IMR-90 (cell line): Measurements from ENCODE around the gene NOP14. TPM values are rescaled to one million over a fixed set of nuclear protein-coding genes. Genes with fewer than 3 reads are reported as not detected.

ENCODE experiments used
- ATAC-seq: fragments of 200-7000 bp; cut with Tn5 transposase; 2 replicates; pipeline ENCODE4 v1.9.1; 2020; ENCODE audit warnings: low read depth, mild to moderate bottlenecking, moderate library complexity
- BruUV-seq: library from RNA; stranded (reverse); fragments of 400-500 nt; replicated peaks from 2 replicates; lab custom pipeline; 2021; lab: Mats Ljungman, UMichigan
- CTCF ChIA-PET: fragments of 300-600 bp; formaldehyde crosslinking; extraction: SDS; loops from one replicate; lab custom pipeline; 2021; ENCODE audit warnings: antibody characterized with exemption; lab: Yijun Ruan, JAX
- POLR2A ChIA-PET: fragments of 300-600 bp; sonication (Branson Sonifier 250); formaldehyde crosslinking; loops from one replicate; lab custom pipeline; 2022; ENCODE audit warnings: antibody characterized with exemption; ENCODE audit not compliant: unreplicated experiment; lab: Charles Lee
- DNase-seq: peaks from one replicate; pipeline ENCODE4 v3.0.0; 2013
- H2AFZ ChIP-seq: replicated peaks from 2 replicates; pipeline ENCODE3; 2013; ENCODE audit warnings: low read length, mild to moderate bottlenecking; ENCODE audit not compliant: poor library complexity
- H2AK5ac ChIP-seq: 2 replicates; pipeline ENCODE4 v1.6.1; 2013; ENCODE audit warnings: low read depth, low read length, inconsistent platforms
- H2AK9ac ChIP-seq: replicated peaks from 2 replicates; pipeline ENCODE3; 2013; ENCODE audit warnings: mild to moderate bottlenecking, low read depth, low read length, moderate library complexity; ENCODE audit not compliant: poor library complexity
- H2BK120ac ChIP-seq: 2 replicates; pipeline ENCODE4 v1.6.1; 2013; ENCODE audit warnings: low read depth, low read length, inconsistent platforms
- H2BK15ac ChIP-seq: 3 replicates; pipeline ENCODE4 v1.6.1; 2013; ENCODE audit warnings: low read depth, low read length, inconsistent platforms
- H2BK20ac ChIP-seq: 2 replicates; pipeline ENCODE4 v1.6.1; 2013; ENCODE audit warnings: low read depth, mild to moderate bottlenecking, inconsistent platforms, low read length, moderate library complexity
- H2BK5ac ChIP-seq: 2 replicates; pipeline ENCODE4 v1.6.1; 2013; ENCODE audit warnings: mild to moderate bottlenecking, low read depth, low read length, inconsistent platforms; ENCODE audit not compliant: poor library complexity, severe bottlenecking
- H3K14ac ChIP-seq: replicated peaks from 2 replicates; pipeline ENCODE4 v1.6.1; 2013; ENCODE audit warnings: low read depth, low read length, inconsistent platforms
- H3K18ac ChIP-seq: 2 replicates; pipeline ENCODE4 v1.6.1; 2013; ENCODE audit warnings: low read depth, low read length, control low read depth
- H3K23ac ChIP-seq: 2 replicates; pipeline ENCODE4 v1.6.1; 2013; ENCODE audit warnings: low read depth, low read length, inconsistent platforms
- H3K27ac ChIP-seq: 2 replicates; pipeline ENCODE4 v1.5.1; 2013; ENCODE audit warnings: mild to moderate bottlenecking, control low read depth, low read length; ENCODE audit not compliant: insufficient read depth
- H3K27me3 ChIP-seq: 2 replicates; pipeline ENCODE4 v1.6.1; 2013; ENCODE audit warnings: low read length; ENCODE audit not compliant: control insufficient read depth, insufficient read depth
- H3K36me3 ChIP-seq: 2 replicates; pipeline ENCODE4 v1.6.1; 2013; ENCODE audit warnings: low read length, mixed read lengths; ENCODE audit not compliant: control insufficient read depth, insufficient read depth
- H3K4ac ChIP-seq: 2 replicates; pipeline ENCODE4 v1.6.1; 2013; ENCODE audit warnings: low read depth, low read length, inconsistent platforms
- H3K4me1 ChIP-seq: 2 replicates; pipeline ENCODE4 v1.6.1; 2013; ENCODE audit warnings: low read length, mixed read lengths; ENCODE audit not compliant: control insufficient read depth, insufficient read depth
- H3K4me2 ChIP-seq: 2 replicates; pipeline ENCODE4 v1.6.1; 2013; ENCODE audit warnings: low read depth, mild to moderate bottlenecking, control low read depth, low read length, moderate library complexity
- H3K4me3 ChIP-seq: 2 replicates; pipeline ENCODE4 v1.5.1; 2013; ENCODE audit warnings: low read depth, mild to moderate bottlenecking, control low read depth, low read length, moderate library complexity; ENCODE audit not compliant: insufficient read depth
- H3K56ac ChIP-seq: 2 replicates; pipeline ENCODE4 v1.6.1; 2013; ENCODE audit warnings: low read length, inconsistent platforms; ENCODE audit not compliant: insufficient read depth; ENCODE audit errors: extremely low read depth
- H3K79me1 ChIP-seq, 2 experiments: 2 replicates each; pipeline ENCODE4 v1.6.1; 2013; ENCODE audit warnings: low read length in 2 of 2, inconsistent platforms in 1 of 2, low read depth in 1 of 2
- H3K9ac ChIP-seq: 2 replicates; pipeline ENCODE4 v1.6.1; 2013; ENCODE audit warnings: low read depth, low read length, control low read depth
- H3K9me1 ChIP-seq: 2 replicates; pipeline ENCODE4 v1.6.1; 2013; ENCODE audit warnings: low read length, inconsistent platforms; ENCODE audit not compliant: insufficient read depth
- H3K9me3 ChIP-seq: 2 replicates; pipeline ENCODE4 v1.6.1; 2013; ENCODE audit warnings: low read length; ENCODE audit not compliant: control insufficient read depth, insufficient read depth
- H4K20me1 ChIP-seq: 2 replicates; pipeline ENCODE4 v1.6.1; 2013; ENCODE audit warnings: low read length, inconsistent platforms; ENCODE audit not compliant: insufficient read depth
- H4K5ac ChIP-seq: 2 replicates; pipeline ENCODE4 v1.6.1; 2013; ENCODE audit warnings: mild to moderate bottlenecking, low read depth, low read length, control low read depth
- H4K8ac ChIP-seq, 2 experiments: 2 replicates each; pipeline ENCODE4 v1.6.1; 2013; ENCODE audit warnings: low read depth in 2 of 2, low read length in 2 of 2, control low read depth in 1 of 2, inconsistent platforms in 1 of 2
- H4K91ac ChIP-seq: 2 replicates; pipeline ENCODE4 v1.6.1; 2013; ENCODE audit warnings: low read depth, low read length, inconsistent platforms; ENCODE audit not compliant: insufficient read depth
- BHLHE40 ChIP-seq: fragments of 150-350 bp; IDR thresholded peaks from 2 replicates; pipeline ENCODE4 v1.6.1; 2016; ENCODE audit warnings: mild to moderate bottlenecking, low read depth, low read length
- CHD1 ChIP-seq: IDR thresholded peaks from 2 replicates; pipeline ENCODE4 v1.6.1; 2012; ENCODE audit warnings: low read depth, low read length, improper control_type of control experiment
- MAFK ChIP-seq: IDR thresholded peaks from 2 replicates; pipeline ENCODE4 v1.6.1; 2012; ENCODE audit warnings: low read depth, low read length, improper control_type of control experiment
- WGBS, 2 experiments: methylation state at CpG; one replicate each; pipeline versions ENCODE4 v1.1.5 to v1.1.7; 2013; ENCODE audit warnings: missing lambda C conversion rate in 2 of 2; ENCODE audit not compliant: insufficient read length in 1 of 2; ENCODE audit errors: extremely low coverage in 2 of 2; 5-methylcytosine and 5-hydroxymethylcytosine counted together
- dilution Hi-C: fragments of 300-500 bp; cut with HindIII; formaldehyde crosslinking; loops from one replicate; pipeline ENCODE4 v1.14.3; 2018; ENCODE audit warnings: low sequenced_read_pairs; ENCODE audit not compliant: unreplicated experiment
- in situ Hi-C: fragments of 300-500 bp; cut with MboI; formaldehyde crosslinking; loops from 3 replicates; pipeline ENCODE4 v1.14.3; 2019; ENCODE audit warnings: low sequenced_read_pairs, inconsistent platforms, mixed read lengths
- intact Hi-C: fragments of 100-400 bp; cut with micrococcal nuclease; formaldehyde crosslinking; loops from 2 replicates; pipeline ENCODE4 v1.10.0; 2022
- polyA plus RNA-seq, 3 experiments: library from polyadenylated mRNA; depleted of rRNA; stranded (reverse); fragments of >200 nt; gene quantifications; 2 replicates each; pipeline ENCODE4 v1.2.3, GENCODE V29; 2012; ENCODE audit warnings: low replicate concordance in 1 of 3
- total RNA-seq: library from RNA; depleted of rRNA; stranded (reverse); fragments of >200 nt; gene quantifications from 2 replicates; pipeline ENCODE4 v1.2.3, GENCODE V29; 2012

Gene NOP14
- total and polyA plus RNA-seq, 2 of the 4 experiments (the other 2 are of a cell fraction), result 10.9 to 12.6 TPM

- Histone ChIP-seq H3K23ac (no peak overlapping the region), H2AK9ac (no peak overlapping the region), H4K20me1 (peaks cover 33% of the 10 kb centered on the region), H3K9ac (no peak overlapping the region), H3K56ac (no peak overlapping the region), H3K18ac (no peak overlapping the region), H3K27ac (no peak overlapping the region), H2BK15ac (no peak overlapping the region), H3K36me3 (peaks cover 79% of the 10 kb centered on the region), H2BK20ac (no peak overlapping the region), H3K14ac (no peak overlapping the region), H3K27me3 (no peaks in the 10 kb centered on the region), H3K4me1 (no peaks in the 10 kb centered on the region), H2AK5ac (no peak overlapping the region), H2AFZ (no peak overlapping the region), H4K8ac (no peak overlapping the region), H2BK120ac (no peak overlapping the region), H3K79me1 (peaks cover 9 to 45% of the 10 kb centered on the region in 2 experiments; a peak in 3 of 4 replicates), H4K91ac (no peak overlapping the region), H3K9me3 (no peaks in the 10 kb centered on the region), H3K4me2 (no peak overlapping the region), H4K5ac (no peak overlapping the region), H3K9me1 (peaks cover 4% of the 10 kb centered on the region; the same call in 1 of the 2 replicates), H3K4ac (no peak overlapping the region), H3K4me3 (no peak overlapping the region), H2BK5ac (no peak overlapping the region)
- no TSS peak for BruUV-seq
- CTCF ChIA-PET, result interaction anchor here (0.6 kb wide), 1 partner anchor 506 kb away, joined by 3 read pairs; no protein-coding TSS in a partner anchor
- POLR2A ChIA-PET, result interaction anchor here (0.6 kb wide), 1 partner anchor 22 kb away, joined by 5 read pairs; no protein-coding TSS in a partner anchor
- DNase-seq (no peak), ATAC-seq (no peak)
- no peak for TF ChIP-seq MAFK
- no peak for TF ChIP-seq CHD1
- no peak for TF ChIP-seq BHLHE40
- in situ Hi-C loops (no loop called here), intact Hi-C loops (no loop called here), dilution Hi-C loops (no loop called here)
- 98% methylated on average over 6 of the region's 31 CpGs; no CpG with 5 or more reads in 1 of the 2 experiments for WGBS, 2 experiments
Observed at GRCh38 chr4:2942532-2943363, 20.5 kb downstream of the NOP14 start.
